Measurements from ENCODE around the gene SND1.

GRCh38 chr7:127717502-127718339 lies 65.7 kb downstream of the SND1 start:
- no peak for TF ChIP-seq CTCF (conservative IDR thresholded peaks at IDR 0.05 in 1 of 2, IDR thresholded peaks at IDR 0.05 in 1 of 2; ENCODE audit: low read depth in 1 of 2, low read length in 2 of 2)
- no peak for TF ChIP-seq EZH2 (IDR thresholded peaks at IDR 0.05; ENCODE audit: low read length, missing control alignments)
